PC-3 (cell line): ENCODE measurements around the gene ZSCAN31.

Source experiments
- CTCF ChIP-seq: fragments of 300-600 bp; sonication (generic); conservative IDR thresholded peaks from 2 replicates; pipeline ENCODE4 v1.5.1; 2017; ENCODE audit warnings: antibody characterized with exemption, low read depth, mild to moderate bottlenecking, low read length
- EZH2 ChIP-seq: fragments of 300-600 bp; sonication (generic); IDR thresholded peaks from one replicate; pipeline ENCODE4 v1.6.1; 2017; ENCODE audit warnings: antibody characterized with exemption, mild to moderate bottlenecking, low read length; ENCODE audit not compliant: unreplicated experiment

GRCh38 chr6:28315628-28316027 lies 20.3 kb downstream of the ZSCAN31 start:
- no peak for TF ChIP-seq CTCF
- TF ChIP-seq EZH2 = no peak
